ENCODE measurements around the gene GPR146. TPM values are rescaled to one million over a fixed set of nuclear protein-coding genes. Genes with fewer than 3 reads are reported as not detected.

Gene GPR146, protein sequence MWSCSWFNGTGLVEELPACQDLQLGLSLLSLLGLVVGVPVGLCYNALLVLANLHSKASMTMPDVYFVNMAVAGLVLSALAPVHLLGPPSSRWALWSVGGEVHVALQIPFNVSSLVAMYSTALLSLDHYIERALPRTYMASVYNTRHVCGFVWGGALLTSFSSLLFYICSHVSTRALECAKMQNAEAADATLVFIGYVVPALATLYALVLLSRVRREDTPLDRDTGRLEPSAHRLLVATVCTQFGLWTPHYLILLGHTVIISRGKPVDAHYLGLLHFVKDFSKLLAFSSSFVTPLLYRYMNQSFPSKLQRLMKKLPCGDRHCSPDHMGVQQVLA
- total RNA-seq (10 to 100 TPM in 5 of 7 donors, 1 to 10 TPM in 2; 7.1 to 19.2 (median 13.3) TPM), polyA plus RNA-seq (1 to 10 TPM; 3.9 to 7.3 (median 5.0) TPM)
- long read RNA-seq, donor 1, transcript GPR146-203 (2 exons, 1,053 nt), result major isoform, 10 of 15 reads
- long read RNA-seq, donor 1, partial matches to known transcripts, result 0 of 15 reads
- long read RNA-seq, donor 1, other reads (novel, unspliced or antisense), result 0 of 15 reads
- long read RNA-seq, donor 2, transcript GPR146-203 (2 exons, 1,053 nt), result major isoform, 6 of 7 reads
- long read RNA-seq, donor 2, partial matches to known transcripts, result 0 of 7 reads
- long read RNA-seq, donor 2, other reads (novel, unspliced or antisense), result 0 of 7 reads

- peak within 1 kb of the TSS; percentile 58 to 86 (median 74) for H3K4me3 ChIP-seq
- H3K27me3 ChIP-seq (replicated peaks in 1 of 7), result peaks cover 0 to 12% (median 0%) of the 10 kb centered on the region in 7 donors
- H3K27ac ChIP-seq, result peak within 1 kb of the TSS; percentile 39 to 88 (median 78)
- H3K36me3 ChIP-seq, result no peaks in the 10 kb centered on the region
- no peaks in the 10 kb centered on the region for H3K9me3 ChIP-seq
- peak; percentile 98 for DNase-seq
- intact Hi-C loops (cut with DNase I; ENCODE audit: low total_unique reads), result no loop called here
- TF ChIP-seq POLR2AphosphoS5 (IDR thresholded peaks at IDR 0.05) (peak; percentile 75 to 86 (median 81)), POLR2A (IDR thresholded peaks at IDR 0.05) (peak in 1 of 3 donors; percentile 20)
- TF ChIP-seq, protein P1, sequence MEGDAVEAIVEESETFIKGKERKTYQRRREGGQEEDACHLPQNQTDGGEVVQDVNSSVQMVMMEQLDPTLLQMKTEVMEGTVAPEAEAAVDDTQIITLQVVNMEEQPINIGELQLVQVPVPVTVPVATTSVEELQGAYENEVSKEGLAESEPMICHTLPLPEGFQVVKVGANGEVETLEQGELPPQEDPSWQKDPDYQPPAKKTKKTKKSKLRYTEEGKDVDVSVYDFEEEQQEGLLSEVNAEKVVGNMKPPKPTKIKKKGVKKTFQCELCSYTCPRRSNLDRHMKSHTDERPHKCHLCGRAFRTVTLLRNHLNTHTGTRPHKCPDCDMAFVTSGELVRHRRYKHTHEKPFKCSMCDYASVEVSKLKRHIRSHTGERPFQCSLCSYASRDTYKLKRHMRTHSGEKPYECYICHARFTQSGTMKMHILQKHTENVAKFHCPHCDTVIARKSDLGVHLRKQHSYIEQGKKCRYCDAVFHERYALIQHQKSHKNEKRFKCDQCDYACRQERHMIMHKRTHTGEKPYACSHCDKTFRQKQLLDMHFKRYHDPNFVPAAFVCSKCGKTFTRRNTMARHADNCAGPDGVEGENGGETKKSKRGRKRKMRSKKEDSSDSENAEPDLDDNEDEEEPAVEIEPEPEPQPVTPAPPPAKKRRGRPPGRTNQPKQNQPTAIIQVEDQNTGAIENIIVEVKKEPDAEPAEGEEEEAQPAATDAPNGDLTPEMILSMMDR (IDR thresholded peaks at IDR 0.05 in 8 of 11, conservative IDR thresholded peaks at IDR 0.05 in 3 of 11), result peak; percentile 22 to 71 (median 52)
- H3K4me1 ChIP-seq, result peaks cover 25 to 92% (median 67%) of the 10 kb centered on the region in 6 donors
- WGBS, 5 donors, result 0 to 1% (median 1%) methylated on average over 13 to 74 of the region's 74 CpGs
These were observed at the start of gene GPR146 for GRCh38 chr7:1044189-1045068. GPR146 (plus strand) TSS chr7:1044546; CDS start chr7:1057516, 12,970 bp downstream.

- TF ChIP-seq POLR2A (IDR thresholded peaks at IDR 0.05) (no peak), POLR2AphosphoS5 (IDR thresholded peaks at IDR 0.05) (peak in 1 of 3 donors; percentile 7)
- TF ChIP-seq, protein P1 (IDR thresholded peaks at IDR 0.05 in 8 of 11, conservative IDR thresholded peaks at IDR 0.05 in 3 of 11), result no peak
- Histone ChIP-seq H3K4me1 (peaks cover 0 to 29% (median 9%) of the 10 kb centered on the region in 6 donors), H3K36me3 (peaks cover 0 to 47% (median 22%) of the 10 kb centered on the region in 6 donors), H3K27me3 (replicated peaks in 1 of 7) (peaks cover 0 to 14% (median 0%) of the 10 kb centered on the region in 7 donors), H3K27ac (no peak overlapping the region), H3K9me3 (no peaks in the 10 kb centered on the region), H3K4me3 (no peak overlapping the region)
- DNase-seq, result no peak
- intact Hi-C loops (cut with DNase I; ENCODE audit: low total_unique reads), result loop anchor here (10.0 kb wide), 1 partner anchor 180 kb away; no protein-coding TSS in a partner anchor
- 75 to 85% (median 77%) methylated on average over 12 to 28 of the region's 28 CpGs for WGBS, 5 donors
These were observed 49.6 kb upstream of the GPR146 start for GRCh38 chr7:994592-995308.

DNA sequence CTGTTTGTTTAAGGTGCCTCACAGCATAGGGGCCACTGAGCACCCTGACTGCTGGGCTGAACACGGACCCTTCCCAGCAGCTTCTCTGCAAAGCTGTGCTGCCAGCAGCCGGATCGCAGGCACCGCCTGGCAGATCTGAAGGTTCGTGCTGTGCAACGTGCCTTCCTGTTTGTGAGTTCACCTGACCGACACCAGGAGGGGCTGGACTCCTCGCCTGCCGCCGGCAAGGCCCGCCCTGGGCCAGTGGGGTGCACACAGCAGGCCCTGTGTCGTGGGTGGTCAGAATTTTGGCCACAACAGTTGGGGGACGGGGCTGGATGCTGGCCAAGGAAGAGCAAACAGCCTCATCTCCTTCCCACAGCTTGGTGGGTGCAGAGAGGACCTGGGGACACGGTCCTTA, 48.8 kb upstream of the GPR146 start:
- Histone ChIP-seq H3K27ac (no peak overlapping the region), H3K4me3 (no peak overlapping the region), H3K36me3 (peaks cover 0 to 55% (median 25%) of the 10 kb centered on the region in 6 donors), H3K27me3 (replicated peaks in 1 of 7) (peaks cover 0 to 14% (median 0%) of the 10 kb centered on the region in 7 donors), H3K4me1 (peaks cover 0 to 29% (median 9%) of the 10 kb centered on the region in 6 donors), H3K9me3 (no peaks in the 10 kb centered on the region)
- WGBS, 5 donors, result 89 to 97% (median 92%) methylated on average over 4 to 14 of the region's 14 CpGs
- no peak for TF ChIP-seq POLR2A (IDR thresholded peaks at IDR 0.05)
- TF ChIP-seq, protein P1 (IDR thresholded peaks at IDR 0.05 in 8 of 11, conservative IDR thresholded peaks at IDR 0.05 in 3 of 11), result no peak
- TF ChIP-seq POLR2AphosphoS5 (IDR thresholded peaks at IDR 0.05), result no peak
- intact Hi-C loops (cut with DNase I; ENCODE audit: low total_unique reads), result loop anchor here (10.0 kb wide), 1 partner anchor 179 kb away; no protein-coding TSS in a partner anchor
- DNase-seq, result no peak
